Retinal pigment epithelial cell (primary cell): Measurements from ENCODE around the gene TRIM52.
A peak's percentile ranks its signal among the peaks of the same experiment; 100 is the strongest.

ENCODE experiments used
- DNase-seq: peaks from one replicate; pipeline ENCODE4 v3.0.0-alpha.2; 2010; ENCODE audit warnings: low read depth
- H3K4me3 ChIP-seq: 2 replicates; pipeline ENCODE4 v1.5.1; 2011; ENCODE audit warnings: mild to moderate bottlenecking, low read length, control low read depth, moderate library complexity
- TF ChIP-seq, protein P1 (sequence below): conservative IDR thresholded peaks from 2 replicates; pipeline ENCODE4 v1.5.1; 2011; ENCODE audit warnings: low read depth, low read length, control low read depth, inconsistent platforms

TRIM52 gene

DNA sequence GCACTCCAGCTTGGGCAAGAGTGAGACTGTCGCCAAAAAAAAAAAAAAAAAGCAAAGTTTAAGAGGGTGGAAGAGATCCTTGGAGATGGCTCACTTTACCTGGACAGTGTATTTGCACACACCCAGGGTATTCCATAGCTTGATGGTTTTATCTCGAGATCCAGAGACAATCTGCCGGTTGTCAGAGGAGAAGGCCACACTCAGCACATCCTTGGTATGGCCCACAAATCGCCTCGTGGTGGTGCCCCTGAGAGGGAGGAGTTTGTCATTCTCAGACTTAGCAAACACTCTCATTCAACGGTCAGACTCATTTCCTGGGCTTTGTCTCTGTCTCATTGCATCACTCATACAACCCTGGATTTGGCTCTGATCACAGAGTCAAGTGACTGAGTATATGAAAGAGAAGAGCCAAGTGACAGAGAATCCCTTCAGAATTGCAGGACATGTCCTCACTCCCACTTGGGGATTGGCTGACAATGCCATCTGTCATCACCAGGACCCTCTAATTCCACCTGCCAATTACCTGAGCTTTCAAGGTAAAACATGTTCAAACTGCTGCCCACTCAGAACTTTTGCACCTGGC is 19.5 kb downstream of the TRIM52 start:
- H3K4me3 ChIP-seq: peak overlapping the region; percentile 99
- TF ChIP-seq, protein P1, sequence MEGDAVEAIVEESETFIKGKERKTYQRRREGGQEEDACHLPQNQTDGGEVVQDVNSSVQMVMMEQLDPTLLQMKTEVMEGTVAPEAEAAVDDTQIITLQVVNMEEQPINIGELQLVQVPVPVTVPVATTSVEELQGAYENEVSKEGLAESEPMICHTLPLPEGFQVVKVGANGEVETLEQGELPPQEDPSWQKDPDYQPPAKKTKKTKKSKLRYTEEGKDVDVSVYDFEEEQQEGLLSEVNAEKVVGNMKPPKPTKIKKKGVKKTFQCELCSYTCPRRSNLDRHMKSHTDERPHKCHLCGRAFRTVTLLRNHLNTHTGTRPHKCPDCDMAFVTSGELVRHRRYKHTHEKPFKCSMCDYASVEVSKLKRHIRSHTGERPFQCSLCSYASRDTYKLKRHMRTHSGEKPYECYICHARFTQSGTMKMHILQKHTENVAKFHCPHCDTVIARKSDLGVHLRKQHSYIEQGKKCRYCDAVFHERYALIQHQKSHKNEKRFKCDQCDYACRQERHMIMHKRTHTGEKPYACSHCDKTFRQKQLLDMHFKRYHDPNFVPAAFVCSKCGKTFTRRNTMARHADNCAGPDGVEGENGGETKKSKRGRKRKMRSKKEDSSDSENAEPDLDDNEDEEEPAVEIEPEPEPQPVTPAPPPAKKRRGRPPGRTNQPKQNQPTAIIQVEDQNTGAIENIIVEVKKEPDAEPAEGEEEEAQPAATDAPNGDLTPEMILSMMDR: no peak
- DNase-seq: no peak

DNA sequence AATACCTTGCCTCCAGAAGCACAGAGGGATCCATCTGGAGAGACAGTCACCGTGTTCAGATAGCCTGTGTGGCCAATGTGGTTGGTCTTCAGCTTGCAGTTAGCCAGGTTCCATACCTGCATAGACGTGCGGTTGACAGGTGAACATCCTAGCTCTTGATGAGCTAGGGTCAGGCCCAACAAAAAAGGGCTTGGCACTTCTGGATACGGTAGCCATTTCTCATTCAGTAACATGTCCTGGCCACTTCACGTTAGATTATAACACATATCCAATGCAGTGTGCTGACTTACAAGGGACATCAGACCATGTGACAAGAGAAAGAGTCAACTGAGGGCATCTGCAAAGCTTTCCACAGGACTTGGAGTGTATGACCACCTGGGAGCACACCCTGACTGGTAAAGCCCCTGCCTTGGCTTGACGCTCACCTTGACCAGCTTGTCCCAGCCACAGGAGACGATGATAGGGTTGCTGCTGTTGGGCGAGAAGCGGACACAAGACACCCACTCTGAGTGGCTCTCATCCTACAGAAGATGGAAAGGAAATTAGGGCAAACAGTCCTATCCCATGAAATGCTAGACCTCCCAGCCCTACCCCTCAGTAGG is 21.8 kb downstream of the TRIM52 start:
- TF ChIP-seq, protein P1: no peak
- H3K4me3 ChIP-seq: no peak overlapping the region
- DNase-seq: no peak

DNA sequence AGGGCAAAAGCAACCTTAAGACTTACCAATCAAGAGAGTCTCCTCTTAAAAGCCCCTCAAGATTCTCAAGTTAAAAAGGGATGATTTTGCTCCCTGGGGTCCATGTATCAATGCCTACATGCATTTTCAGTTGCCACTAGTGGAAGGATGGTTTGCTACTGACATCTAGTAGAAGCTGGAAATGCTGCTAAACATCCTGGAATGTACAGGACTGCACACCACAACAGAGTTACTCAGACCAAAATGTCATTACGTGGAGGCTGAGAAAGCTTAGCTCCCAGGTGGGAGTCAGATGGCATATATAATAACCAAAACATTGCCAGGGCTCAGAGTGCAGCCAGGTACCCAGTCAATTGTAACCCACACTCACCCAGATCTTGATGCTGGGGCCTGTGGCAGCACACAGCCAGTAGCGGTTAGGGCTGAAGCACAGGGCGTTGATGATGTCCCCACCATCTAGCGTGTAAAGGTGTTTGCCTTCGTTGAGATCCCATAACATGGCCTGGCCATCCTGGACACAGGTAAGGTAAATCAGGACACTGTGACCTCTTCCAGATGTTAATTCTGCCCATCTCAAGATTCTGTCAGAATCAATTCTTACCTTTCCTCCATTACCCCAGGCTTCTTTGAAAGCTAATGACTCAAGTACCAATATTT is 23.1 kb downstream of the TRIM52 start:
- DNase-seq: no peak
- TF ChIP-seq, protein P1: no peak
- H3K4me3 ChIP-seq: no peak overlapping the region

DNA sequence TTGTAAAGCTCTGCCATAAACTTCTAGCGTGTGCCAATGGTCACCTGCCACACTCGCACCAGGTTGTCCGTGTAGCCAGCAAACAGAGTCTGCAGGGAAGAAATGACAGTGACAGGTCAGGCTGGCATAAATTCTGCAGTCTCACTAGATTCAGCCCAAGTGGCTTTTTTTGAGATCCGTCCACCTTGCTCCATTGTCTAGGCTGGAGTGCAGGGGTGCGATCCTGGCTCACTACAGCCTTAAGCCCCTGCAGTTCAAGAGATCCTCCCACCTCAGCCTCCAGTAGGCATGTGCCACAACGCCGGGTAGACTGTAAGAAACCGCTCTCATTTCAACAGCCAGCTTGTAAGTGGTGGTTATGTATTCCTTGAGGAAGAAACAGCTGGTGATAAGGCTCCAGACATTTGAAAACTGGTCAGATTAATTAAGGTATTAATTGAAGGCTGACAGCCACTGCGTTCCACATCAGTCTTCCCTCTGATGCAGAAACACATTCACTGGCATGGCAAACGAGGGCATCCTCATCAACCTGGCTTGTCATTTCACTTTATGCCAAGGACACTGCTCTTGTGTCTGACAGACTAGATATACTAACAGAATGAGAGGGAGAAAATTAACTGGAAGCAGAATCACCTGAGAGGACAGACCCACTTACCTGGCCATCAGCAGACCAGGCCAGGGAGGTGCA is 23.8 kb downstream of the TRIM52 start:
- no peak overlapping the region for H3K4me3 ChIP-seq
- TF ChIP-seq, protein P1: no peak
- DNase-seq: no peak

DNA sequence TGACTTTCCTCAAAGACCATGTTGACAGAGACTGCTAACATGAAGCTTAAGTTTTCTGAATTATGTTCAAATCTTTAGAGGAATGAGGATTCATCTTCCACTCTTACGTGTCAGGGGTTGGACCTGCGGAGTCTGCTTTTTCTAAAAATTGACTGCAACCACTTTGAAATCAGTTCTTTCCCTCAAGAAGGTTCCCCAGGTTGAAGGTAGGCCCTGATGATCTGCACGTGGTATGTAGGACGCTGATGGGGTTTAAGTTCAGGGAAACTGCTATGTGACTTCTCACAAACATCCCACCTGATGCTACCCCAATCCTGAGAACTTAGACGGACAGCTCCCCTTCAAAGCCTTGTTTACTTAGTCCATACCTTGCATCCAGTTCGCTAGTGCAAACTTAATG is 24.5 kb downstream of the TRIM52 start:
- no peak for DNase-seq
- TF ChIP-seq, protein P1: no peak
- H3K4me3 ChIP-seq: no peak overlapping the region

DNA sequence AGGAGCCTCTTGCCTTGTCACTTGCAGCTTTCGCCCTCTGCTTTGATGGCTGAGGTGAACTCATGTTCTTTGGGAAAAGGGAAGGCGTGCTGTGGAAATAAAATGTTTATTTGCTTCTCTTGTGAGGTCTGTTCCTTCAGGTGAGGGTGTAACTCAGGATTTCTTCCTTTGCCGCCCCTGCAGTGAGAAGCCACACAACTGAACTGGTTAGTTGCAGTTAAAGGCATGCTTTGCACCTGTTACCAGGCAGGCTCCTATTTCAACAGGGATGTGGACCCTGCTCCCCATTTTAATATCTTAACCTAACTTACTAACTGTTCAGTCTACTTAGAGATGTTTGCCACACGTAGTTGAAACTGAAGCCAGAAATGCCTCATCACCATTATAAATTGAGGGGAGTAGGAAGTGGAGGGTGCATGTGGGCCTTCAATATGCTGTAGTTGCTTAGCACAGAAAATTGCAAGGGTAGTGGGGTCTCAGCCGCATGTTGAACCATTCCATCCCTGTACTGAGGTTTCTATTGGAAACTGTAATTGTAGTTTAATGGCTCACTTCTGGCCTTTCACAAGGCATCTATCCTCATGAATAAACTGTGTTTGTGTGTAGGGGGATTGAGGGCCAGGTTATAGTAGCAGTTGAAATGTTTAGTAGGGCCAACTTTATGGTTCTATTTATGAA is 25.1 kb downstream of the TRIM52 start:
- no peak for DNase-seq
- TF ChIP-seq, protein P1: no peak
- H3K4me3 ChIP-seq: no peak overlapping the region
